HG03025 (cell line): ENCODE data around the gene ACSM3.
"Not testable (repeated sequence)": the region's sequence is repeated elsewhere in the genome, so short reads cannot be mapped to it uniquely, and the experiment has no call there.

ENCODE experiments used
- ATAC-seq: cut with Tn5 transposase; IDR thresholded peaks from one replicate; pipeline ENCODE4 v1.9.1; 2021; ENCODE audit warnings: mild to moderate bottlenecking, moderate library complexity; ENCODE audit not compliant: unreplicated experiment, low FRiP score

ACSM3 gene

GRCh38 chr16:20763461-20764232 lies at the start of gene ACSM3:
ACSM3 (plus strand) TSS chr16:20764014; CDS start chr16:20770035, 6,021 bp downstream.
- ATAC-seq: peak; percentile 97

GRCh38 chr16:20717718-20718117 lies 46.1 kb upstream of the ACSM3 start:
- not testable (repeated sequence) for ATAC-seq

- no peak for ATAC-seq
These were observed 43.6 kb upstream of the ACSM3 start for GRCh38 chr16:20720251-20720650.

- no peak for ATAC-seq
These were observed 37.2 kb upstream of the ACSM3 start for GRCh38 chr16:20726661-20727060.

GRCh38 chr16:20727181-20727580 lies 36.6 kb upstream of the ACSM3 start:
- ATAC-seq: no peak

GRCh38 chr16:20729141-20729540 lies 34.7 kb upstream of the ACSM3 start:
- no peak for ATAC-seq

- no peak for ATAC-seq
These were observed 29.8 kb upstream of the ACSM3 start for GRCh38 chr16:20734056-20734455.

- no peak for ATAC-seq
These were observed 29.0 kb upstream of the ACSM3 start for GRCh38 chr16:20734782-20735181.

- no peak for ATAC-seq
These were observed 28.3 kb upstream of the ACSM3 start for GRCh38 chr16:20735490-20735889.

GRCh38 chr16:20740007-20740883 lies 23.6 kb upstream of the ACSM3 start:
- ATAC-seq: no peak

GRCh38 chr16:20740901-20741521 lies 22.8 kb upstream of the ACSM3 start:
- peak; percentile 83 for ATAC-seq

- ATAC-seq: peak; percentile 84
These were observed 22.1 kb upstream of the ACSM3 start, which contains the start of gene THUMPD1 for GRCh38 chr16:20741554-20742285. THUMPD1 (minus strand) TSS chr16:20741818; CDS start chr16:20741739, 79 bp downstream.

GRCh38 chr16:20743591-20743990 lies 20.2 kb upstream of the ACSM3 start:
- ATAC-seq: no peak

GRCh38 chr16:20744922-20745440 lies 18.8 kb upstream of the ACSM3 start:
- ATAC-seq: no peak

GRCh38 chr16:20746461-20746860 lies 17.4 kb upstream of the ACSM3 start:
- no peak for ATAC-seq

GRCh38 chr16:20747030-20747816 lies 16.6 kb upstream of the ACSM3 start:
- no peak for ATAC-seq

GRCh38 chr16:20749474-20749873 lies 14.3 kb upstream of the ACSM3 start:
- no peak for ATAC-seq

GRCh38 chr16:20750558-20750957 lies 13.3 kb upstream of the ACSM3 start:
- no peak for ATAC-seq

- no peak for ATAC-seq
These were observed 10.1 kb upstream of the ACSM3 start for GRCh38 chr16:20753727-20754126.
